GM18870 (cell line): ENCODE measurements around the gene TRAF7.
A peak's percentile ranks its signal among the peaks of the same experiment; 100 is the strongest.
"Not testable (repeated sequence)": the region's sequence is repeated elsewhere in the genome, so short reads cannot be mapped to it uniquely, and the experiment has no call there.

ENCODE experiments used
- ATAC-seq: cut with Tn5 transposase; IDR thresholded peaks from one replicate; pipeline ENCODE4 v1.9.1; 2021; ENCODE audit warnings: moderate library complexity; ENCODE audit not compliant: unreplicated experiment

The TRAF7 gene

GRCh38 chr16:2155091-2155950 lies at the start of gene TRAF7:
Gene TRAF7, plus strand, starts transcription at chr16:2155782. Its CDS starts 8,139 bp downstream, at chr16:2163921.
- ATAC-seq, result peak; percentile 94

DNA sequence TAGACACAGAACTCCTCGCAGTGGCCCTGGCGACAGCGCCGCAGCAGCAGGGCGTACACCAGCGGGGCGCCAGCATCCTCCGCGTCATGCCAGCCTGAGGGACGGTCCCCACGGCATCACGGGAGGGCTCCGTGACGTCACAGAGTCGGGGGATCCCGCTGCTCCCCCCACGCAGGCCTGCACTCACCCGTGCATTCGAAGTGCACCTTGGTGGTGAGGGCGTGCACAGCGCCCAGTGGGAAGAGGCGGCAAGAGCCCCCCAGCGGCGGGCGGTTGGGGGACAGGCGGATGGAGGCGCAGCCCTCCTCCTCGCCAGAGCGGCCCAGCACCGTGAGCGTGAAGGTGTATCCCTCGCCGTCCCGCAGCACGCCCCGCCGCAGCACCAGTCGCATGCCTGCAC lies 49.4 kb upstream of the TRAF7 start:
- not testable (repeated sequence) for ATAC-seq

GRCh38 chr16:2107121-2107790 lies 48.3 kb upstream of the TRAF7 start:
- not testable (repeated sequence) for ATAC-seq

DNA sequence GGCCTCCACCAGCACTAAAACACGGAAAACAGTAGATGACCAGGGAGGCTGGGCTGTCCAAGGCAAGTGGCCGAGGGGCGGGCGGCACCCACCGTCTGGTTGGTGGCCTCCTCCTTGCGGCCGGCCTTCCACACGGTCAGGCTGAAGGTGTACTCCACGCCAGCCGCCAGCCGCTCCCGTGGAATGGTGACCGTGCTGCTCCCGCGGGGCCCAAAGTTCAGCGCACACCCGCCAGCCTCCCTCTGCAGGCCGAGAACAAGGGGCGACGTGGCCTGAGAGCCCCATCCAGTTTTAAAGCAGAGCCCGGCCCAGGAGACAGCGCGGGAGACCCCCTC lies 47.8 kb upstream of the TRAF7 start:
- ATAC-seq, result not testable (repeated sequence)

GRCh38 chr16:2108446-2109270 lies 46.9 kb upstream of the TRAF7 start:
- not testable (repeated sequence) for ATAC-seq

GRCh38 chr16:2109271-2109580 lies 46.4 kb upstream of the TRAF7 start:
- ATAC-seq, result not testable (repeated sequence)

DNA sequence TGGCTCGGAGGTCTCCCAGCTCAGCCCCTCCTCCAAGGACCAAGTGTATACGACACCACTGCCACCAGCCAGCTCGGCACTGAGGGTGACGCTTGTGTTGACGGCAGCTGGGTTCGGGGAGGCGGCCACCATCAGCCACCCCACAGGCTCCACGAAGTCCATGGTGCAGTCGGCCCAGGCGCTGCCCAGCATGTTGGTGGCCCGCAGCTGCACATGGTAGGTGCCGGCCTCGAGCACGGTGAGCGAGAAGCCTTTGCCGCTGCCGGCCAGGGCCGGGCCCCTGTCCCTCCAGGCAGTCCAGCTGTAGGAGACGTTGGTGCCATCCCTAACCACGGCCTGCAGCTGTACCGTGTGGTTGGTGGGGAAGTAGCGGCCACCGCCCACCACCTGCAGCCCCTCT lies 45.7 kb upstream of the TRAF7 start:
- not testable (repeated sequence) for ATAC-seq

- not testable (repeated sequence) for ATAC-seq
Observed at GRCh38 chr16:2110332-2111008, 45.1 kb upstream of the TRAF7 start.

DNA sequence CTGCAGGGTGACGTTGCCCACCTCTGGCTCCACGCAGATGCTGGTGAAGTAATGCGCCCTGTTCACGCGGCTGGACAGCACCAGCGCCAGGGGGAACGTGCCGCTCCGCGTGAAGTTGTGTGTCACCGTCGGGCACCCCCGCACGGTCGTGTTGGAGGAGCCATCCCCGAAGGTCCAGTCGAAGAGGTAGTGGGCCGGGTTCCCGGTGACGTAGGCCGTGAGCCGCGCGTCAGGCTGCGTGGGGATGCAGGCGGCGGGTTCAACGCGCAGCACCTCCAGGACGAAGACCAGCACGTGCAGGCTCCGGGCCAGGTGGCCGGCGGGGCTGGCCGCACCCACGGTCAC lies 44.6 kb upstream of the TRAF7 start:
- not testable (repeated sequence) for ATAC-seq

DNA sequence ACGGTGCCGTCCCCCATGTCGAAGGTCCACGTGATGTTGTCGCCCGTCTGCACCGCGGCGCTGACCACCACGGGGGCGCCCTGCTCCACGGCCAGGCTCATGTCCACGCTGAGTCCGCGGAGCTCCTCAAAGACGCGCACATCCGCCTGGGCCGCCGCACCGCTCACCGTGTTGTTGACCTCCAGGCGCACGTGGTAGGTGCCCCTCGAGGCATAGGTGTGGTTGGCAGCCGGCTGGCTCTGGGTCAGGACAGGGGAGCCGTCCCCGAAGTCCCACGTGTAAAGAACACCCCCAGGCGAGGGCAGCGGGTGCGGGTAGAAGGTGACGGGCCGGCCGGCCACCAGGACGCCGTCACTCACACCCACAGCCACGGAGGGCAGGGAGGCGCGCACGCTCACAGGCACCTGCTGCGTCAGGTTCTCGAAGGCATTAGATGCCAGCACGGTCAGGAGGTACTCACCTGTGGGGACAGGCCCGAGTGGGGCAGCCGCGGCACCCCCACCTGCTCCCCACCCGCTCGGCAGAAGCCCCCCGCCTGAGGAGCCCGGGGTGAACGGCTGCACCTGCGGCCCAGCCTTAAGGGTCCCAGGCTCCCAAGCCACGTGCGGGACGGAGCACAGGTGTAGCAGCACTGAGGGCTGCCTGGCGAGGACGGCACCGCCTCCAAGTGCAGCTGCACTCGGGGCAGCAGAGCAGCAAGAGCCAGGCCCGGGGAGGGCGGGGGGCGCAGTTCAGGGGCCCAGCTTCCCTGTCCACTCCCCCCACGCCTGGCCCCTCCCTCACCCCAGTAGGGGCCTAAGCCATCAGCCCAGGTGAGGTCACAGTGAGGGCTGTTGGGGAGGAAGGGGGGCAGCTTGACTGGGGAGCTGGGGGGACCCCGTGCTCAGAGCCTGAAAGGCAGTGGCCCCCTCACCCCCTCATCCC lies 43.9 kb upstream of the TRAF7 start:
- not testable (repeated sequence) for ATAC-seq

GRCh38 chr16:2112539-2113106 lies 43.0 kb upstream of the TRAF7 start:
- not testable (repeated sequence) for ATAC-seq

DNA sequence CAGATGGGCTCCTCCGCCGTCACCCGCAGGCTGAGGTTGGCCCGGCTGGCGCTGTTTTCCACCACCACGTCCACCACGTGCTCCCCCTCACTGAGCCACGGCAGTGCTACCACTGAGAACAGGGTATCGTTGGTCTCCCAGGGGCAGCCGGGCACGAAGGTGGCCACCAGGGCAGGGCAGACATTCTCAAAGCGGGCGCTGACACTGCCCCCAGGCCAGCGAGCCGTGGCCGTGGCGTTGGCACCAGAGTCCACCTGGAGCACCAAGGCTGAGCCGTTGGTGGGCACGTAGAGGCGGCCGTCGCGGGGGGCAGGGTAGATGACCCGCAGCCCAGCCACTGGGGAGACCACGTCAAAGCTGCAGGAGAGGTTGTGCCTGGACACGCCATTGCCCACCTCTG lies 41.4 kb upstream of the TRAF7 start:
- ATAC-seq, result not testable (repeated sequence)

GRCh38 chr16:2114885-2115590 lies 40.5 kb upstream of the TRAF7 start:
- not testable (repeated sequence) for ATAC-seq

DNA sequence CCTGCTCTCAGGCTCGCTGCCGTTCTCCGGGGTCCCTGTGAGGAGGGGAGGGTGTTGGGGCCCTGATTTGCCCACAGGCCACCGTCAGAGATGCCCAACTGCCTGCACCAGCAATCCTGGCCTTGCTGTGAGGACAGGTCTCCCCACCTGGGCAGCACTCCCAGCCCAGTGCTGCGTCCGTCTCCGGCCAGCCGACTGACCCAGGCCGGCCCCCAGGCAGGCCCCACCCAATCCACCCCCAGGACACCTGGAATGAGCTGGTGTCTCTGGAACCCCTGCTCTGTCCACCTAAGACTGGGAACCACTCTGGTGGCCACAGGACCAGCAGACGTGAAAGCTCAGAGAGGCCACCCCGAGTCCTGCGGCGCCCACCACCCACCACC lies 40.0 kb upstream of the TRAF7 start:
- no peak for ATAC-seq

GRCh38 chr16:2116428-2116827 lies 39.2 kb upstream of the TRAF7 start:
- not testable (repeated sequence) for ATAC-seq

DNA sequence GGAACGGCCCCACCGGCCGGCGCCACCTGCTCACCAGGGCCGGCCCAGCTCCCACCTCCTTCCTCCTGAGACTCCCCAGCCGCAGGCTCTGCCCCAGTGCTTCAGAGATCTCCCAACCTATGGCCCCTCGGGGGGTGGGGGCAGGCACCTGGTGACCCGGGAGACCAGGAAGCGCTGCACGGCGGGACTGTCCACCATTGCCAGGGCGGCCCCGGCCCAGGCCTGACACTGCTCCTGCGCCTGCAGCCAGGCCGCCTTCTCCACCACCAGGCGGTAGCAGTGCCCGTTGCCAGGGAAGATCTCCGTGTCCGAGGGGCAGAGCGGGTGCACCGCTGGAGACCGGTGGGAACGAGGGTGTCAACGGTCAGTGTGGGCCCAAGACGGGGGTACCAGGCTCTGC lies 38.2 kb upstream of the TRAF7 start:
- not testable (repeated sequence) for ATAC-seq

GRCh38 chr16:2117960-2118722 lies 37.4 kb upstream of the TRAF7 start:
- ATAC-seq, result not testable (repeated sequence)

GRCh38 chr16:2121325-2121724 lies 34.3 kb upstream of the TRAF7 start:
- ATAC-seq, result not testable (repeated sequence)
